Endothelial cell of umbilical vein (primary cell): ENCODE data around the gene KCNN3. TPM values are rescaled to one million over a fixed set of nuclear protein-coding genes. Genes with fewer than 3 reads are reported as not detected.

ENCODE experiments used
- BruUV-seq: library from RNA; stranded (reverse); fragments of 400-500 nt; replicated peaks from 2 replicates; lab custom pipeline; 2021; lab: Mats Ljungman, UMichigan
- CTCF ChIA-PET: fragments of 300-600, 350-600 bp; sonication (Branson Sonifier 250); formaldehyde crosslinking; loops from one replicate; lab custom pipeline; 2021; ENCODE audit warnings: antibody characterized with exemption, inconsistent platforms; lab: Charles Lee
- POLR2A ChIA-PET: fragments of 300-600, 350-600 bp; sonication (Branson Sonifier 250); formaldehyde crosslinking; loops from one replicate; lab custom pipeline; 2021; ENCODE audit warnings: antibody characterized with exemption, inconsistent platforms; lab: Charles Lee
- DNase-seq: peaks from one replicate; pipeline ENCODE4 v3.0.0-alpha.2; 2011; ENCODE audit warnings: low read depth, low spot score
- FAIRE-seq: peaks from 2 replicates; lab custom pipeline; 2011; peaks lifted over from hg19 to GRCh38; lab: Jason Lieb, UNC
- H2AFZ ChIP-seq: 2 replicates; pipeline ENCODE4 v1.6.0; 2012; ENCODE audit warnings: low read depth, low read length, control low read depth, inconsistent platforms
- H3K27ac ChIP-seq: 2 replicates; pipeline ENCODE4 v1.5.1; 2011; ENCODE audit warnings: low read depth, mild to moderate bottlenecking, control low read depth, low read length, moderate library complexity; ENCODE audit not compliant: insufficient read depth
- H3K27me3 ChIP-seq, 2 experiments: 2 replicates each; pipeline versions ENCODE4 v1.6.0 to v1.6.1; 2011; ENCODE audit warnings: low read length in 2 of 2, mixed read lengths in 1 of 2; ENCODE audit not compliant: control insufficient read depth in 2 of 2, insufficient read depth in 2 of 2
- H3K36me3 ChIP-seq, 2 experiments: 2 replicates in 1 of 2; 3 replicates in 1 of 2; pipeline ENCODE4 v1.5.1; 2011; ENCODE audit warnings: low read length in 2 of 2, mild to moderate bottlenecking in 1 of 2, moderate library complexity in 1 of 2; ENCODE audit not compliant: control insufficient read depth in 2 of 2, insufficient read depth in 2 of 2; ENCODE audit errors: extremely low read depth in 1 of 2
- H3K4me1 ChIP-seq: 3 replicates; pipeline ENCODE4 v1.5.1; 2011; ENCODE audit warnings: mild to moderate bottlenecking, low read length; ENCODE audit not compliant: control insufficient read depth, insufficient read depth; ENCODE audit errors: extremely low read depth
- H3K4me2 ChIP-seq: 2 replicates; pipeline ENCODE4 v1.6.1; 2011; ENCODE audit warnings: low read length, control low read depth, mixed read lengths; ENCODE audit not compliant: insufficient read depth
- H3K4me3 ChIP-seq, 3 experiments: fragments of 200-600 bp in 1 of 3; sonication (generic), shearing (Covaris generic) in 1 of 3; replicated peaks in 1 of 3; 2 replicates each; pipeline ENCODE4 v1.5.1; 2011 to 2016; ENCODE audit warnings: control low read depth in 3 of 3, low read length in 3 of 3, mild to moderate bottlenecking in 2 of 3, inconsistent platforms in 1 of 3, low read depth in 1 of 3, moderate library complexity in 1 of 3; ENCODE audit not compliant: insufficient read depth in 1 of 3
- H3K79me2 ChIP-seq: 2 replicates; pipeline ENCODE4 v1.6.0; 2012; ENCODE audit warnings: low read length, inconsistent platforms; ENCODE audit not compliant: control insufficient read depth, insufficient read depth
- H3K9ac ChIP-seq: replicated peaks from 2 replicates; pipeline ENCODE3; 2011; ENCODE audit warnings: low read length, control low read depth; ENCODE audit not compliant: insufficient read depth; ENCODE audit errors: extremely low read depth
- H3K9me1 ChIP-seq: replicated peaks from 3 replicates; pipeline ENCODE4 v1.6.0; 2011; ENCODE audit warnings: mild to moderate bottlenecking, low read length; ENCODE audit not compliant: control insufficient read depth, insufficient read depth; ENCODE audit errors: extremely low read depth
- H3K9me3 ChIP-seq: replicated peaks from 2 replicates; pipeline ENCODE4 v1.5.1; 2012; ENCODE audit warnings: low read length, inconsistent platforms; ENCODE audit not compliant: control insufficient read depth, insufficient read depth
- H4K20me1 ChIP-seq: replicated peaks from 2 replicates; pipeline ENCODE3; 2011; ENCODE audit warnings: mild to moderate bottlenecking, low read length; ENCODE audit not compliant: control insufficient read depth, insufficient read depth; ENCODE audit errors: extremely low read depth
- CTCF ChIP-seq, 2 donors: IDR thresholded peaks; 1 replicate in 1 of 2; 2 replicates in 1 of 2; pipeline ENCODE4 v1.5.1; 2011; ENCODE audit warnings: low read length in 2 of 2, mild to moderate bottlenecking in 2 of 2, moderate library complexity in 2 of 2, control low read depth in 1 of 2, inconsistent platforms in 1 of 2, low read depth in 1 of 2; ENCODE audit not compliant: insufficient read depth in 1 of 2; ENCODE audit errors: extremely low read depth in 1 of 2
- EZH2 ChIP-seq: IDR thresholded peaks from 2 replicates; pipeline ENCODE4 v1.6.1; 2012; ENCODE audit warnings: borderline replicate concordance, low read depth, mild to moderate bottlenecking, moderate library complexity, low read length, inconsistent platforms; ENCODE audit not compliant: severe bottlenecking
- FOS ChIP-seq: IDR thresholded peaks from 2 replicates; pipeline ENCODE4 v1.6.1; 2011; ENCODE audit warnings: mild to moderate bottlenecking, low read length, moderate library complexity, borderline replicate concordance; ENCODE audit not compliant: insufficient read depth
- GATA2 ChIP-seq: IDR thresholded peaks from 2 replicates; pipeline ENCODE4 v1.7.0; 2011; ENCODE audit warnings: low read depth, mild to moderate bottlenecking, moderate library complexity, mixed read lengths, low read length; ENCODE audit not compliant: insufficient read length, insufficient read depth
- JUN ChIP-seq: IDR thresholded peaks from 2 replicates; pipeline ENCODE4 v1.6.1; 2011; ENCODE audit warnings: borderline replicate concordance, low read depth; ENCODE audit not compliant: insufficient read length, insufficient read depth
- MAX ChIP-seq: IDR thresholded peaks from 2 replicates; pipeline ENCODE4 v1.6.1; 2011; ENCODE audit not compliant: insufficient read depth, insufficient read length
- MYC ChIP-seq: IDR thresholded peaks from one replicate; pipeline ENCODE4 v1.6.1; 2011; ENCODE audit warnings: mild to moderate bottlenecking, low read depth, low read length
- POLR2A ChIP-seq: IDR thresholded peaks from 2 replicates; pipeline ENCODE4 v1.6.1; 2012; ENCODE audit warnings: low read depth, mild to moderate bottlenecking, control low read depth, low read length
- POLR2AphosphoS5 ChIP-seq: IDR thresholded peaks from 2 replicates; pipeline ENCODE4 v1.6.1; 2012; ENCODE audit warnings: low read depth, mild to moderate bottlenecking, control low read depth, low read length, moderate library complexity; ENCODE audit not compliant: insufficient read depth
- dilution Hi-C: fragments of 300-500 bp; cut with MboI; formaldehyde crosslinking; loops from one replicate; pipeline ENCODE4 v1.15.0; 2019; ENCODE audit warnings: low sequenced_read_pairs; ENCODE audit not compliant: extremely low pct_ligation_motif_present
- intact Hi-C: fragments of 100-400 bp; cut with micrococcal nuclease; formaldehyde crosslinking; loops from one replicate; pipeline ENCODE4 v1.10.0; 2022
- polyA plus RNA-seq, 4 experiments: library from polyadenylated mRNA; depleted of rRNA in 3 of 4; stranded (reverse) in 3 of 4; unstranded in 1 of 4; fragments of >200 nt; gene quantifications; 2 replicates each; pipeline versions ENCODE4 v1.2.1 to v1.2.3, GENCODE V29; 2011 to 2012; ENCODE audit warnings: missing spikeins in 1 of 4
- total RNA-seq: library from RNA; stranded (reverse); gene quantifications from 2 replicates; pipeline ENCODE4 v1.2.3, GENCODE V29; 2021

The KCNN3 gene
- total and polyA plus RNA-seq, 2 donors (not counting 3 experiments of a cell fraction or from before 2014, with no cell fraction given), result 0.91 to 1.1 TPM

GRCh38 chr1:154797175-154797574 lies 72.9 kb downstream of the KCNN3 start:
- FAIRE-seq (no peak), DNase-seq (no peak)
- no peak overlapping the region for H3K4me3 ChIP-seq
- no peaks in the 10 kb centered on the region for H3K79me2 ChIP-seq
- dilution Hi-C loops (no loop called here), intact Hi-C loops (no loop called here)
- H3K4me1 ChIP-seq, result no peaks in the 10 kb centered on the region
- POLR2A ChIA-PET, result interaction anchor here (0.5 kb wide), 1 partner anchor 631 kb away, joined by 3 read pairs; no protein-coding TSS in a partner anchor
- no peak overlapping the region for H3K4me2 ChIP-seq
- peaks cover 4 to 23% of the 10 kb centered on the region in 2 experiments for H3K27me3 ChIP-seq
- H3K9ac ChIP-seq, result no peak overlapping the region
- CTCF ChIA-PET, result interaction anchor here (1.6 kb wide), 1 partner anchor 10 kb away, joined by 5 read pairs; no protein-coding TSS in a partner anchor
- no peaks in the 10 kb centered on the region for H3K36me3 ChIP-seq
- no peak for TF ChIP-seq MYC
- no peak for TF ChIP-seq JUN
- no peak for TF ChIP-seq CTCF (IDR thresholded peaks at IDR 0.05; ENCODE audit: extremely low read depth in 1 of 2, insufficient read depth in 1 of 2, low read depth in 1 of 2, low read length in 2 of 2)
- no peak for TF ChIP-seq MAX
- no peak for TF ChIP-seq POLR2AphosphoS5
- no peak for TF ChIP-seq GATA2
- no peak for TF ChIP-seq FOS
- no peak for TF ChIP-seq EZH2
- TF ChIP-seq POLR2A, result no peak
- BruUV-seq, result no TSS peak
- no peaks in the 10 kb centered on the region for H4K20me1 ChIP-seq
- H3K9me3 ChIP-seq, result no peaks in the 10 kb centered on the region
- no peak overlapping the region for H2AFZ ChIP-seq
- H3K9me1 ChIP-seq, result no peaks in the 10 kb centered on the region
- H3K27ac ChIP-seq, result no peak overlapping the region
